GM13976 (cell line): Measurements from ENCODE around the gene RBBP8.
"Not testable (repeated sequence)": the region's sequence is repeated elsewhere in the genome, so short reads cannot be mapped to it uniquely, and the experiment has no call there.

Experiments used
- DNase-seq: peaks from one replicate; pipeline ENCODE4 v3.0.0; 2012; ENCODE audit warnings: low spot score
- in situ Hi-C: fragments of 300-500 bp; cut with MboI; formaldehyde crosslinking; loops from one replicate; pipeline ENCODE4 v1.12.0; 2022; ENCODE audit warnings: low sequenced_read_pairs, mixed read lengths, inconsistent platforms; ENCODE audit not compliant: unreplicated experiment
- TF ChIP-seq, protein P1 (sequence below): IDR thresholded peaks from 2 replicates; pipeline ENCODE4 v1.5.1; 2012; ENCODE audit warnings: borderline replicate concordance, mild to moderate bottlenecking; ENCODE audit not compliant: insufficient read depth; ENCODE audit errors: extremely low read depth, missing control alignments, control extremely low read depth

Gene RBBP8

DNA sequence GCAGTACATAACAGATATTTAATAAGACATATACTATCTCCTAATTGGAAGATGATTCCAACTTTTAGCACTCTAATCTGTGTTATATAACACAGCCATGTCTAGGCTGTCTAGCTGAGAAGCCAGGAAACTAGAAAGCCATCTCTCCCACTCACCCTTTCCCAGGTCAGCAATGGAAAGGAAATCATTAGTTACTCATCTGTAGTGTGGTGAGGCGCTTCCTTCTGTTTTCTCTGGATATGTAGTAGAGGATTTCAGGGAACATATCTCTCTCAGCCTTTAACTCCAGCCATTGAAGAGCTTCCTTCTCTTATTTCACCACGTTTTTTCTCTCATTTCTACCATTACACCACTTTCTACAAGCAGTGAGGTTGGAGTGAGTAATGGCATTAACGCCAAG is 19.4 kb downstream of the RBBP8 start:
- TF ChIP-seq, protein P1, sequence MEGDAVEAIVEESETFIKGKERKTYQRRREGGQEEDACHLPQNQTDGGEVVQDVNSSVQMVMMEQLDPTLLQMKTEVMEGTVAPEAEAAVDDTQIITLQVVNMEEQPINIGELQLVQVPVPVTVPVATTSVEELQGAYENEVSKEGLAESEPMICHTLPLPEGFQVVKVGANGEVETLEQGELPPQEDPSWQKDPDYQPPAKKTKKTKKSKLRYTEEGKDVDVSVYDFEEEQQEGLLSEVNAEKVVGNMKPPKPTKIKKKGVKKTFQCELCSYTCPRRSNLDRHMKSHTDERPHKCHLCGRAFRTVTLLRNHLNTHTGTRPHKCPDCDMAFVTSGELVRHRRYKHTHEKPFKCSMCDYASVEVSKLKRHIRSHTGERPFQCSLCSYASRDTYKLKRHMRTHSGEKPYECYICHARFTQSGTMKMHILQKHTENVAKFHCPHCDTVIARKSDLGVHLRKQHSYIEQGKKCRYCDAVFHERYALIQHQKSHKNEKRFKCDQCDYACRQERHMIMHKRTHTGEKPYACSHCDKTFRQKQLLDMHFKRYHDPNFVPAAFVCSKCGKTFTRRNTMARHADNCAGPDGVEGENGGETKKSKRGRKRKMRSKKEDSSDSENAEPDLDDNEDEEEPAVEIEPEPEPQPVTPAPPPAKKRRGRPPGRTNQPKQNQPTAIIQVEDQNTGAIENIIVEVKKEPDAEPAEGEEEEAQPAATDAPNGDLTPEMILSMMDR: no peak

DNA sequence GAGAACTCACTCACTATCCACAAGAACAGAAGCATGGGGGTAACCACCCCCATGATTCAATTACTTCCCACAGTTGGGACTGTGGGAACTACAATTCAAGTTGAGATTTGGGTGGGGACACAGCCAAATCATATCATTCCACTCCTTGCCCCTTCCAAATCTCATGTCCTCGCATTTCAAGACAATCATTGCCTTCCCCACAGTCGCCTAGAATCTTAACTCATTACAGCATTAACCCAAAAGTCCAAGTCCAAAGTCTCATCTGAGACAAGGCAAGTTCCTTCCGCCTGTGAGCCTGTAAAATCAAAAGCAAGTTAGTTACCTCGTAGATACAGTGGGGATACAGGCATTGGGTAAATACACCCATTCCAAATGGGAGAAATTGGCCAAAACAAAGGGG is 20.9 kb downstream of the RBBP8 start:
- in situ Hi-C loops, DNase-seq: not testable (repeated sequence)

More for the DNA sequence above, 19.4 kb downstream of the RBBP8 start:
- in situ Hi-C loops: no loop called here
- DNase-seq: no peak

DNA sequence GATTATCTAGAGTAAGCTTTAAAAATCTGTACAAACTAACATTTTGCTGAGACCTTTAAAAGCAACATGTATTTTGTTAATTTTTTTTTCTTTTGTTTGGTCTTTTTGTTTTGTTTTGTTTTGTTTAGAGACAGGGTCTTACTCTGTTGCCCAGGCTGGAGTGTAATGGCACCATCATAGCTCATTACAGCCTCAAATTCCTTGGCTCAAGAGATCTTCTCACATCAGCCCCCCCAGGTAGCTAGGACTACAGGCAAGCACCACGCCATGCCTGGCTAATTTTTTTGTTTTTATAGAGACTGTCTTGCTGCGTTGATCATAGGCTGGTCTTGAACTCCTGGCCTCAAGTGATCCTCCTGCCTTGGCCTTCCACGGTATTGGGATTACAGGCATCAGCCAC is 23.1 kb downstream of the RBBP8 start:
- in situ Hi-C loops: no loop called here
- DNase-seq: no peak
- TF ChIP-seq, protein P1: no peak

DNA sequence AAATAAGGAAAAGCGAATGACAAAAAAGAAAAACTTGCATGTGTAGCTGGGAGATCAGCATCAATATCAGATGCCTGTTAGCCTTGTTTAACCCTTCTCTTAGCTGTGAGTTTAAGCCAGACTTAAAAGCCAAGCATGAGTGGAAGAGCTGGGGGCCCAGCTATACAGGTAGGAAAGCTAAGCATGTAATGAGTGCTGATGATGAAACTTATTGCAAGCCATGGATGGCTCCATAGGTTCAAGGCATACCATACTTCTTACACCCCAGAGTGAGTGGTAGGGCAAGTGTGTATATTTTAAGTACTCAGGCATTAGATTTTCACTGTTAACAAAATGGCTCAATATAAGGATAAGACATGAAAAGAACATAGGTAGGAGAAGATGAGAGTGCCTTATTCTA is 28.0 kb downstream of the RBBP8 start:
- in situ Hi-C loops: no loop called here
- TF ChIP-seq, protein P1: no peak
- no peak for DNase-seq

DNA sequence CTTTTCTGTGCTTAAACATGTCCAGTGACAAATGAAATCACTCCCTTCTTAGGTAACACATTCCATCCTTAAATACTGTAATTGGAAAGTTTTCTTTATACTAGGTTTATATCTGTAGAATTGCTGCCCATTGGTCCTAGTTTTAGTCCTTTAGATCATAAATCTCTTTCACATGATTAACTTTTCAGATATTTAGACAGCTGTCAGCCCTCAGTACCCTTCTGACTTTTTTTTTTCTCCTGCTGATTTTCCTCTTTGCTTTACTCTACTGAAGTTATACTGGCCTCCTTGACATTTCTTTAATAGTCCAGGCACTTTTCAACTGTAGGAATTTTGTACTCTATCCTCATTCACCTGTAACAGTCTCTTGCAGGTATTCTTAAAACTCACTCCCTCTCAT is 28.9 kb downstream of the RBBP8 start:
- TF ChIP-seq, protein P1: no peak
- in situ Hi-C loops: no loop called here
- no peak for DNase-seq

DNA sequence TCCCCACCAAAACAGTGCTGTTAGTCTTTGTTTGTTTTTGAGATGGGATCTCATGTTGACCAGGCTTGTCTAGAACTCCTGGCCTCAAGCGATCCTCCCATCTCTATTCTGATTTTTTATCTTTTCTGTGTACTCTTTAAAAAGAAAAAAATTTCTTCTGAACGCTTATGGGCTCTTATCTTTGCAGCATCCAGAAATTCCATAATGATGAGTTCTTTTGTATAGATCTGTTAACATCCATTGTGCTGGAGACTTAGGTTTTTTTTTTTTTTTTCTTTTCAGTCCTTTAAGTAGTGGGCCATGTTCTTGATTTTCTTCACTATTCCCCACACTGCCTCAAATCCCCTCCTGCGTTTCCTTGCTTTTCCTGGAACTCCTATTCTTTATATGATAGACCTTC is 31.0 kb downstream of the RBBP8 start:
- TF ChIP-seq, protein P1: no peak
- no peak for DNase-seq
- in situ Hi-C loops: no loop called here

DNA sequence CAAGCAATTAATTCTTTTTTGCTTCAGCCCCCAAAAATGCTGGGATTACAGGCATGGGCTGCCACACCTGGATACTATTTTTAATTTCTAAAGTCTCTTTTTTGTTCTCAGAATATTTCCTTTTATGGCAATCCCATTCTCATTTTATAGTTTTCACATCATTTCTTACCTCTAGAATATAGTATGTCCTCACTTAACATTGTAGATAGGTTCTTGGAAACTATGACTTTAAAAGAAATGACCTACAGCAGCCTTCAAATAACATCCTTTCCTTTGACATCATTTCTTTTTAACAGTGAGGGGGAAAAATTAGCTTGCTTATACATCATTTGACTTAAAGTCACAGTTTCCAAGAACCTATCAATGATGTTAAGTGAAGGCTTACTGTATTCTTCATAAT is 31.6 kb downstream of the RBBP8 start:
- TF ChIP-seq, protein P1: no peak
- in situ Hi-C loops: no loop called here
- no peak for DNase-seq
